Kidney epithelial cell (primary cell): ENCODE data around the gene THSD4. TPM values are rescaled to one million over a fixed set of nuclear protein-coding genes. Genes with fewer than 3 reads are reported as not detected.

Source experiments
- DNase-seq: peaks from one replicate; pipeline ENCODE4 v3.0.0-alpha.2; 2010; ENCODE audit warnings: low read depth
- H3K27me3 ChIP-seq: 2 replicates; pipeline ENCODE4 v1.6.0; 2011; ENCODE audit warnings: low read length; ENCODE audit not compliant: control insufficient read depth, insufficient read depth
- H3K36me3 ChIP-seq: 2 replicates; pipeline ENCODE4 v1.5.1; 2011; ENCODE audit warnings: low read length; ENCODE audit not compliant: control insufficient read depth, insufficient read depth
- H3K4me3 ChIP-seq: 2 replicates; pipeline ENCODE4 v1.5.1; 2011; ENCODE audit warnings: low read depth, mild to moderate bottlenecking, control low read depth, low read length
- total RNA-seq: library from RNA; depleted of rRNA; stranded (reverse); fragments of >200 nt; gene quantifications from 2 replicates; pipeline ENCODE4 v1.2.3, GENCODE V29; 2015
- TF ChIP-seq, protein P1 (sequence below): IDR thresholded peaks from 2 replicates; pipeline ENCODE4 v1.5.1; 2011; ENCODE audit warnings: mild to moderate bottlenecking, moderate library complexity, low read length, control low read depth, inconsistent platforms; ENCODE audit not compliant: insufficient read depth, poor library complexity, severe bottlenecking

THSD4 gene
- total RNA-seq, 1 donor from 2014 or later, result 17.7 TPM

DNA sequence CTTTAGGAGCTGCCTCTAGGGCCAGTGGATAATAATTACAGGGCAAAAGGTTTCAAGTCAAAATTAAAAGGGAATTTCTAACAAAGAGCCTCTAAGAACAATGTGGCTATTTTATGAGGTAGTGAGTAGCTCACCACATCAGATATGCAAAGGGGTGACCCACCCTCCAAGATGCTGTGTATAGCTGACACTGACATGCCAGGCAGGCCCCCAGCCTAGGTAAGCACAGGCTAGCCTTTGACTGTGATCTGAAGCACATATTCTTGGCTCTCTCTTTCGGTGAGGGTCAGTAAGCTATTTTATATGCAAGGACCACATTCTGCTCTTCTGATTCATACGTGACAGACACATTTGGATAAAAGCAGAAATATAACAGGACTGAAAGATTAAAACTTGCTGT lies 2.8 kb upstream of the THSD4 start:
- Histone ChIP-seq H3K36me3 (no peaks in the 10 kb centered on the region), H3K4me3 (no peak overlapping the region), H3K27me3 (no peaks in the 10 kb centered on the region)
- no peak for DNase-seq
- TF ChIP-seq, protein P1, sequence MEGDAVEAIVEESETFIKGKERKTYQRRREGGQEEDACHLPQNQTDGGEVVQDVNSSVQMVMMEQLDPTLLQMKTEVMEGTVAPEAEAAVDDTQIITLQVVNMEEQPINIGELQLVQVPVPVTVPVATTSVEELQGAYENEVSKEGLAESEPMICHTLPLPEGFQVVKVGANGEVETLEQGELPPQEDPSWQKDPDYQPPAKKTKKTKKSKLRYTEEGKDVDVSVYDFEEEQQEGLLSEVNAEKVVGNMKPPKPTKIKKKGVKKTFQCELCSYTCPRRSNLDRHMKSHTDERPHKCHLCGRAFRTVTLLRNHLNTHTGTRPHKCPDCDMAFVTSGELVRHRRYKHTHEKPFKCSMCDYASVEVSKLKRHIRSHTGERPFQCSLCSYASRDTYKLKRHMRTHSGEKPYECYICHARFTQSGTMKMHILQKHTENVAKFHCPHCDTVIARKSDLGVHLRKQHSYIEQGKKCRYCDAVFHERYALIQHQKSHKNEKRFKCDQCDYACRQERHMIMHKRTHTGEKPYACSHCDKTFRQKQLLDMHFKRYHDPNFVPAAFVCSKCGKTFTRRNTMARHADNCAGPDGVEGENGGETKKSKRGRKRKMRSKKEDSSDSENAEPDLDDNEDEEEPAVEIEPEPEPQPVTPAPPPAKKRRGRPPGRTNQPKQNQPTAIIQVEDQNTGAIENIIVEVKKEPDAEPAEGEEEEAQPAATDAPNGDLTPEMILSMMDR, result no peak

GRCh38 chr15:71114066-71114680 lies 1.1 kb upstream of the THSD4 start:
- TF ChIP-seq, protein P1, result no peak
- no peak overlapping the region for H3K4me3 ChIP-seq
- H3K27me3 ChIP-seq, result no peaks in the 10 kb centered on the region
- DNase-seq, result no peak
- H3K36me3 ChIP-seq, result no peaks in the 10 kb centered on the region

GRCh38 chr15:71115567-71116351 lies 488 bp downstream of the THSD4 start:
- H3K4me3 ChIP-seq, result peak overlapping the region; percentile 81
- DNase-seq, result no peak
- H3K36me3 ChIP-seq, result no peaks in the 10 kb centered on the region
- TF ChIP-seq, protein P1, result no peak
- no peaks in the 10 kb centered on the region for H3K27me3 ChIP-seq

- Histone ChIP-seq H3K36me3 (no peaks in the 10 kb centered on the region), H3K4me3 (peak overlapping the region; percentile 81), H3K27me3 (no peaks in the 10 kb centered on the region)
- no peak for DNase-seq
- TF ChIP-seq, protein P1, result no peak
Measured at GRCh38 chr15:71116366-71116765, 1.1 kb downstream of the THSD4 start.

DNA sequence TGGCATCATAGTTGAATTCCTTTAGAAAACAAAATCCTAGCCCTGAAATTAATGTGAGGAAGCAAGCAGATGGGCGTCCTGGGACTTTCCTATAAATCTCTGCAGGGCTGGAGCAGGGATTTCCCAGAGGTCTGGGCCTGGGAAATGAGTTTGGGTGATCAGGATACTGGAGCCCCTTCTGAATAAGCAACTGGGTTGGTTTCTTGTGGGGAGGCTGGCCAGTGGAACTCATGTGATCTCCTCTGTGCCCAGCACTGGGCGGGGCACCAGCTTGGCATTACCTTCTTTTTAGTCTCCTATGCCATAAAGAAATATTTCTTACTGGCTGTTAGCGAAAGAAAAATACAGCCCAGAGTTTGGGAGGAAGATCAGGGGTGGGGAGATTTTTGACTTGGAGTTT lies 1.7 kb downstream of the THSD4 start:
- no peaks in the 10 kb centered on the region for H3K27me3 ChIP-seq
- no peak for DNase-seq
- H3K36me3 ChIP-seq, result no peaks in the 10 kb centered on the region
- TF ChIP-seq, protein P1, result no peak
- no peak overlapping the region for H3K4me3 ChIP-seq

DNA sequence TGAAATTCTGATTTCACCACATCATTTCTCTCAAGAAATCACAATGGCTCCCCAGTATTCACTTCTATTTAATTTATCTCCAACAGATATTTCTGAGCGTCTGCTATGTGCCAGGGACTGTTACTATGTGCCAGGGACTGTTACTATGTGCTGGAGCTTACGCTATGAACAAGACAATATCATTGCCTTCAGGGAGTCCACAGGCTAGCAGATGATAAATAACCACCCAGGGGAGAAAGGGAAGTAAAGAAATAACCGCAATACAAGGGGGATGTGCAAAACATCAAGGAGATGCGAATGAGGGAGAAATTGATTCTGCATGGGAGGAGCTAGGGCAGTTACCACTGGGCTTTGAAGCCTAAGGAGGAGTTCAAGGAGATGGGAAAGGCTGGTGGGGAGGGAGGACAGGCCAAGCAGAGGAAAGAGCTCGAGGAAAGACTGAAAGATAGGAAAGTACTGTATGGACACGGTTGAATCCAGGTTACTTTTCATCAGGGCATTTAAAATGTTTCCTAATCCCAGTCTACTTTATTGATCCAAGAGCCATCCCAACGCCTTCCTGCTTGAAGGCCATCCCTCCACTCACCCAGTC lies 2.5 kb downstream of the THSD4 start:
- no peaks in the 10 kb centered on the region for H3K27me3 ChIP-seq
- no peaks in the 10 kb centered on the region for H3K36me3 ChIP-seq
- TF ChIP-seq, protein P1, result no peak
- H3K4me3 ChIP-seq, result no peak overlapping the region
- DNase-seq, result no peak
